Keratinocyte (primary cell): ENCODE data around the gene TRIM14.

Experiments used
- EZH2 ChIP-seq: IDR thresholded peaks from one replicate; pipeline ENCODE4 v1.6.1; 2012; ENCODE audit warnings: inconsistent platforms, mild to moderate bottlenecking, low read length, moderate library complexity
- TF ChIP-seq, protein P1 (sequence below), 3 experiments: IDR thresholded peaks in 1 of 3; conservative IDR thresholded peaks in 1 of 3; optimal IDR thresholded peaks in 1 of 3; 2 replicates in 2 of 3; 3 replicates in 1 of 3; pipeline versions ENCODE3 to v1.5.1; 2011; ENCODE audit warnings: low read length in 3 of 3, mild to moderate bottlenecking in 3 of 3, moderate library complexity in 2 of 3, control low read depth in 1 of 3, inconsistent platforms in 1 of 3; ENCODE audit not compliant: insufficient read depth in 2 of 3; ENCODE audit errors: extremely low read depth in 1 of 3

GRCh38 chr9:98148486-98148885 lies 29.5 kb upstream of the TRIM14 start:
- TF ChIP-seq, protein P1, sequence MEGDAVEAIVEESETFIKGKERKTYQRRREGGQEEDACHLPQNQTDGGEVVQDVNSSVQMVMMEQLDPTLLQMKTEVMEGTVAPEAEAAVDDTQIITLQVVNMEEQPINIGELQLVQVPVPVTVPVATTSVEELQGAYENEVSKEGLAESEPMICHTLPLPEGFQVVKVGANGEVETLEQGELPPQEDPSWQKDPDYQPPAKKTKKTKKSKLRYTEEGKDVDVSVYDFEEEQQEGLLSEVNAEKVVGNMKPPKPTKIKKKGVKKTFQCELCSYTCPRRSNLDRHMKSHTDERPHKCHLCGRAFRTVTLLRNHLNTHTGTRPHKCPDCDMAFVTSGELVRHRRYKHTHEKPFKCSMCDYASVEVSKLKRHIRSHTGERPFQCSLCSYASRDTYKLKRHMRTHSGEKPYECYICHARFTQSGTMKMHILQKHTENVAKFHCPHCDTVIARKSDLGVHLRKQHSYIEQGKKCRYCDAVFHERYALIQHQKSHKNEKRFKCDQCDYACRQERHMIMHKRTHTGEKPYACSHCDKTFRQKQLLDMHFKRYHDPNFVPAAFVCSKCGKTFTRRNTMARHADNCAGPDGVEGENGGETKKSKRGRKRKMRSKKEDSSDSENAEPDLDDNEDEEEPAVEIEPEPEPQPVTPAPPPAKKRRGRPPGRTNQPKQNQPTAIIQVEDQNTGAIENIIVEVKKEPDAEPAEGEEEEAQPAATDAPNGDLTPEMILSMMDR (optimal IDR thresholded peaks at IDR 0.05 in 1 of 3, IDR thresholded peaks at IDR 0.05 in 1 of 3, conservative IDR thresholded peaks at IDR 0.05 in 1 of 3; ENCODE audit: extremely low read depth in 1 of 3, insufficient read depth in 2 of 3, low read length in 3 of 3): no peak
- TF ChIP-seq EZH2: no peak
